Neural progenitor cell (in vitro differentiated cells): ENCODE results near the gene MPRIP. TPM values are rescaled to one million over a fixed set of nuclear protein-coding genes. Genes with fewer than 3 reads are reported as not detected.

Experiments
- DNase-seq: peaks from one replicate; pipeline ENCODE4 v3.0.0-alpha.2; 2016; ENCODE audit warnings: low spot score
- H2AFZ ChIP-seq: fragments of 200-600 bp; sonication (generic); replicated peaks from 2 replicates; pipeline ENCODE4 v1.6.1; 2016; ENCODE audit warnings: antibody characterized with exemption
- H3F3A ChIP-seq: fragments of 200-600 bp; sonication (generic); 2 replicates; pipeline ENCODE4 v1.6.1; 2016; ENCODE audit warnings: antibody characterized with exemption, low read depth
- H3K27ac ChIP-seq: fragments of 200-600 bp; sonication (generic); 2 replicates; pipeline ENCODE4 v1.5.1; 2016; ENCODE audit warnings: mild to moderate bottlenecking
- H3K27me3 ChIP-seq: fragments of 200-600 bp; sonication (generic); 2 replicates; pipeline ENCODE4 v1.6.1; 2016; ENCODE audit warnings: mild to moderate bottlenecking, moderate library complexity
- H3K36me3 ChIP-seq: fragments of 200-600 bp; sonication (generic); 2 replicates; pipeline ENCODE4 v1.5.1; 2016
- H3K4me1 ChIP-seq: fragments of 200-600 bp; sonication (generic); 2 replicates; pipeline ENCODE4 v1.6.1; 2016; ENCODE audit warnings: mixed run types
- H3K4me2 ChIP-seq: fragments of 200-600 bp; sonication (generic); 2 replicates; pipeline ENCODE4 v1.6.1; 2016
- H3K4me3 ChIP-seq: fragments of 200-600 bp; sonication (generic); 2 replicates; pipeline ENCODE4 v1.5.1; 2016
- H3K79me2 ChIP-seq: fragments of 200-600 bp; sonication (generic); 2 replicates; pipeline ENCODE4 v1.6.1; 2016; ENCODE audit warnings: low read depth
- H3K9ac ChIP-seq: fragments of 200-600 bp; sonication (generic); 2 replicates; pipeline ENCODE4 v1.6.1; 2016
- H3K9me3 ChIP-seq: fragments of 200-600 bp; sonication (generic); 2 replicates; pipeline ENCODE4 v1.5.1; 2016; ENCODE audit warnings: low read depth
- H4K20me1 ChIP-seq: fragments of 200-600 bp; sonication (generic); 2 replicates; pipeline ENCODE4 v1.6.1; 2016; ENCODE audit warnings: low read depth
- H3K27ac Mint-ChIP-seq: 3 replicates; pipeline ENCODE4 v1.8.0; 2021; ENCODE audit warnings: mixed read lengths
- H3K27me3 Mint-ChIP-seq: 2 replicates; pipeline ENCODE4 v1.8.0; 2022; ENCODE audit warnings: low read depth, mild to moderate bottlenecking, inconsistent platforms, moderate library complexity, mixed read lengths; ENCODE audit not compliant: insufficient read depth
- H3K36me3 Mint-ChIP-seq: 3 replicates; pipeline ENCODE4 v1.8.0; 2021; ENCODE audit warnings: mixed read lengths
- H3K4me1 Mint-ChIP-seq: 3 replicates; pipeline ENCODE4 v1.8.0; 2021; ENCODE audit warnings: mixed read lengths
- H3K4me3 Mint-ChIP-seq: 3 replicates; pipeline ENCODE4 v1.8.0; 2021; ENCODE audit warnings: mild to moderate bottlenecking, moderate library complexity, mixed read lengths
- H3K9me3 Mint-ChIP-seq: 3 replicates; pipeline ENCODE4 v1.8.0; 2020; ENCODE audit warnings: mixed read lengths
- EZH2 ChIP-seq: fragments of 200-600 bp; sonication (generic); IDR thresholded peaks from 2 replicates; pipeline ENCODE4 v1.6.1; 2017; ENCODE audit warnings: antibody characterized with exemption, mild to moderate bottlenecking, moderate library complexity
- EZH2phosphoT487 ChIP-seq: fragments of 200-600 bp; sonication (generic); IDR thresholded peaks from 2 replicates; pipeline ENCODE4 v1.6.1; 2017; ENCODE audit warnings: antibody characterized with exemption
- total RNA-seq: library from RNA; depleted of rRNA; stranded (reverse); fragments of >200 nt; gene quantifications from 2 replicates; pipeline ENCODE4 v1.2.3, GENCODE V29; 2015; ENCODE audit warnings: low replicate concordance
- TF ChIP-seq, protein P1 (sequence below): fragments of 200-600 bp; sonication (generic); IDR thresholded peaks from 2 replicates; pipeline ENCODE4 v1.5.1; 2017; ENCODE audit warnings: antibody characterized with exemption, mild to moderate bottlenecking

MPRIP gene
- total RNA-seq, 1 donor from 2014 or later = 42.1 TPM

DNA sequence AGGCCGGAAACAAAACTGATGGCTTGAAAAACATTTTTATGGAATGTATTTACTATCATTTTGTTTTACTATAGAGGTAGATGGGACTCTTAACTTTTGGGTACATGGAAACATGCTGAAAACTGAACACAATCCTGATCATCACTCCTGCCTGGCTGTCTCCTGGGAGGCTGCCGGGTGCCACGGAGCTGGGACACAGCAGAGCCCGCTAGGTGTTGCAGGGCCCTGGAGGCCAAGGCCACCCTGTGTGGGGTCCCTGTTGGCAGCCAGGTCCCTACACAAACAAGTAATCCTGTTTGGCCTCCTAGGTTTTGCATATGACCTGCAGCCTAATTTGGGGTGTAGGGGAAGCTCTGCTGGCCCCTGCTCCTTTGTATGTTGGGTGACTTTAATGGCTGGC, 146.3 kb downstream of the MPRIP start:
- Histone ChIP-seq H2AFZ (no peak overlapping the region), H3K27ac (no peak overlapping the region), H3K9ac (no peak overlapping the region), H4K20me1 (no peaks in the 10 kb centered on the region), H3F3A (peaks cover 3% of the 10 kb centered on the region), H3K9me3 (no peaks in the 10 kb centered on the region), H3K27me3 (no peaks in the 10 kb centered on the region), H3K36me3 (no peaks in the 10 kb centered on the region), H3K4me3 (no peak overlapping the region), H3K4me2 (no peak overlapping the region), H3K4me1 (no peaks in the 10 kb centered on the region), H3K79me2 (no peaks in the 10 kb centered on the region)
- TF ChIP-seq, protein P1, sequence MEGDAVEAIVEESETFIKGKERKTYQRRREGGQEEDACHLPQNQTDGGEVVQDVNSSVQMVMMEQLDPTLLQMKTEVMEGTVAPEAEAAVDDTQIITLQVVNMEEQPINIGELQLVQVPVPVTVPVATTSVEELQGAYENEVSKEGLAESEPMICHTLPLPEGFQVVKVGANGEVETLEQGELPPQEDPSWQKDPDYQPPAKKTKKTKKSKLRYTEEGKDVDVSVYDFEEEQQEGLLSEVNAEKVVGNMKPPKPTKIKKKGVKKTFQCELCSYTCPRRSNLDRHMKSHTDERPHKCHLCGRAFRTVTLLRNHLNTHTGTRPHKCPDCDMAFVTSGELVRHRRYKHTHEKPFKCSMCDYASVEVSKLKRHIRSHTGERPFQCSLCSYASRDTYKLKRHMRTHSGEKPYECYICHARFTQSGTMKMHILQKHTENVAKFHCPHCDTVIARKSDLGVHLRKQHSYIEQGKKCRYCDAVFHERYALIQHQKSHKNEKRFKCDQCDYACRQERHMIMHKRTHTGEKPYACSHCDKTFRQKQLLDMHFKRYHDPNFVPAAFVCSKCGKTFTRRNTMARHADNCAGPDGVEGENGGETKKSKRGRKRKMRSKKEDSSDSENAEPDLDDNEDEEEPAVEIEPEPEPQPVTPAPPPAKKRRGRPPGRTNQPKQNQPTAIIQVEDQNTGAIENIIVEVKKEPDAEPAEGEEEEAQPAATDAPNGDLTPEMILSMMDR = no peak
- TF ChIP-seq EZH2 = no peak
- TF ChIP-seq EZH2phosphoT487 = no peak
- no peaks in the 10 kb centered on the region for H3K9me3 Mint-ChIP-seq
- H3K36me3 Mint-ChIP-seq = peaks cover 12% of the 10 kb centered on the region
- no peak overlapping the region for H3K27ac Mint-ChIP-seq
- H3K27me3 Mint-ChIP-seq = no peaks in the 10 kb centered on the region
- H3K4me3 Mint-ChIP-seq = no peak overlapping the region
- H3K4me1 Mint-ChIP-seq = peaks cover 4% of the 10 kb centered on the region
- DNase-seq = no peak

DNA sequence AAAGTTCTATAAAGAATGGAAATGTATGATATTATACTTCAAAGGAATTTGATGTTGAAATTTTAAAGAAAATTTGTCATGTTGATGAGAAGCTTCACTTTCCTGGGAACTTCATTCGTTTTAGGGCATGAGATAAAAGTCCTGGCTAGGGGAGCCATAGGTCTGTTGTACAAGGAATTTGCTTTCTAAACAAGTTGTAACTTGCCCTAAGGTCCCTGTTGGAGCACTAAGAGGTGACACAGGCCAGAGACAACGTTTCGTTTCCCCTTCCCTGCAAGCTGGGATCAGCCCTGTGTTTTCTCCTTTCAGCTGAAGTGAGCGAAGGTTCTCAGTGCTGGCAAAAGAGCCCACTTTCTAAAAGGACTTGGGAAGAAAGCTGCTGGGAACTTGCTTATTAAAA, 147.3 kb downstream of the MPRIP start:
- Histone ChIP-seq H3K27ac (no peak overlapping the region), H3K9me3 (no peaks in the 10 kb centered on the region), H2AFZ (no peak overlapping the region), H3K79me2 (no peaks in the 10 kb centered on the region), H4K20me1 (no peaks in the 10 kb centered on the region), H3K27me3 (no peaks in the 10 kb centered on the region), H3K4me2 (no peak overlapping the region), H3K9ac (no peak overlapping the region), H3K4me3 (no peak overlapping the region), H3K4me1 (no peaks in the 10 kb centered on the region), H3F3A (peaks cover 3% of the 10 kb centered on the region), H3K36me3 (no peaks in the 10 kb centered on the region)
- H3K27me3 Mint-ChIP-seq = no peaks in the 10 kb centered on the region
- peaks cover 4% of the 10 kb centered on the region for H3K4me1 Mint-ChIP-seq
- H3K4me3 Mint-ChIP-seq = no peak overlapping the region
- H3K27ac Mint-ChIP-seq = no peak overlapping the region
- peaks cover 12% of the 10 kb centered on the region for H3K36me3 Mint-ChIP-seq
- no peak for DNase-seq
- H3K9me3 Mint-ChIP-seq = no peaks in the 10 kb centered on the region
- TF ChIP-seq, protein P1 = no peak
- TF ChIP-seq EZH2 (no peak), EZH2phosphoT487 (no peak)

DNA sequence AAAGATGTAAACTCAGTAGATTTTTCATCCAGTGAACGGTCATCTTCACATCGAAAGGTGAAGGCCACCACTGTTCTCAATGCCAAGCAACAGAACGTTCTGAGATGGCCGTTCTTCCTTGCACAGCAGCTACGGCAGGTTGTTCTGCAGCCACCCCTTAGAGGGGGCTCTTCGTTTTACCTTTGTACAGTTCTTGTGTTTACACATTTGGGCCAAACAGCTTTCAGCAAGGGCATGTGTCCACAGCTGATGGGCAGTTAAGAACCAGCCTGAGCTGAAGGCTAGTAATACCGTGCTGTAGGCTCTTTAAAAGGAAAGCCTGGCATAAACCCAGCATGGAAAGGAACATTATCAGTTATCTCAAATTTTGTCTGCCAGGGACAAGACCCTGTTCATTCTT, 147.9 kb downstream of the MPRIP start:
- no peak for DNase-seq
- Histone ChIP-seq H3K4me3 (no peak overlapping the region), H2AFZ (no peak overlapping the region), H3K9me3 (no peaks in the 10 kb centered on the region), H4K20me1 (no peaks in the 10 kb centered on the region), H3K4me1 (no peaks in the 10 kb centered on the region), H3K4me2 (no peak overlapping the region), H3F3A (peaks cover 3% of the 10 kb centered on the region), H3K9ac (no peak overlapping the region), H3K27me3 (no peaks in the 10 kb centered on the region), H3K79me2 (no peaks in the 10 kb centered on the region), H3K36me3 (no peaks in the 10 kb centered on the region), H3K27ac (no peak overlapping the region)
- Mint-ChIP-seq H3K36me3 (peaks cover 12% of the 10 kb centered on the region), H3K27ac (no peak overlapping the region), H3K4me3 (no peak overlapping the region), H3K27me3 (no peaks in the 10 kb centered on the region), H3K4me1 (peaks cover 4% of the 10 kb centered on the region), H3K9me3 (no peaks in the 10 kb centered on the region)
- TF ChIP-seq EZH2 (no peak), EZH2phosphoT487 (no peak)
- TF ChIP-seq, protein P1 = no peak
